Hepatocyte (in vitro differentiated cells): Measurements from ENCODE around the gene SH3RF3. TPM values are rescaled to one million over a fixed set of nuclear protein-coding genes. Genes with fewer than 3 reads are reported as not detected.

ENCODE experiments used
- DNase-seq: peaks from one replicate; pipeline ENCODE4 v3.0.0-alpha.2; 2016; ENCODE audit warnings: low spot score
- H2AFZ ChIP-seq: fragments of 200-600 bp; sonication (generic); 2 replicates; pipeline ENCODE4 v1.6.0; 2016; ENCODE audit warnings: antibody characterized with exemption, mild to moderate bottlenecking
- H3K27ac ChIP-seq: fragments of 200-600 bp; sonication (generic); 2 replicates; pipeline ENCODE4 v1.5.1; 2016; ENCODE audit warnings: mild to moderate bottlenecking
- H3K27me3 ChIP-seq: fragments of 200-600 bp; sonication (generic); 2 replicates; pipeline ENCODE4 v1.6.1; 2016
- H3K36me3 ChIP-seq: fragments of 200-600 bp; sonication (generic); replicated peaks from 2 replicates; pipeline ENCODE4 v1.5.1; 2016; ENCODE audit warnings: low read depth; ENCODE audit not compliant: insufficient read depth
- H3K4me1 ChIP-seq: fragments of 200-600 bp; sonication (generic); 2 replicates; pipeline ENCODE4 v1.5.1; 2016; ENCODE audit warnings: mild to moderate bottlenecking, moderate library complexity; ENCODE audit not compliant: insufficient read depth
- H3K4me2 ChIP-seq: fragments of 200-600 bp; sonication (generic); 2 replicates; pipeline ENCODE4 v1.6.0; 2016
- H3K4me3 ChIP-seq: fragments of 200-600 bp; sonication (generic); 2 replicates; pipeline ENCODE4 v1.5.1; 2016; ENCODE audit warnings: mild to moderate bottlenecking
- H3K79me2 ChIP-seq: fragments of 200-600 bp; sonication (generic); 2 replicates; pipeline ENCODE4 v1.6.0; 2017; ENCODE audit warnings: mild to moderate bottlenecking
- H3K9me2 ChIP-seq: fragments of 200-600 bp; sonication (generic); replicated peaks from 2 replicates; pipeline ENCODE4 v1.6.0; 2017; ENCODE audit warnings: mild to moderate bottlenecking; ENCODE audit not compliant: insufficient read depth
- H3K9me3 ChIP-seq: fragments of 200-600 bp; sonication (generic); 2 replicates; pipeline ENCODE4 v1.5.1; 2016; ENCODE audit warnings: low read depth, mild to moderate bottlenecking
- H4K20me1 ChIP-seq: fragments of 200-600 bp; sonication (generic); 2 replicates; pipeline ENCODE4 v1.6.0; 2016; ENCODE audit warnings: mild to moderate bottlenecking; ENCODE audit not compliant: insufficient read depth, poor library complexity, severe bottlenecking
- CTCF ChIP-seq: fragments of 200-600 bp; sonication (generic); IDR thresholded peaks from 2 replicates; pipeline ENCODE4 v1.5.1; 2016; ENCODE audit warnings: antibody characterized with exemption, mild to moderate bottlenecking; ENCODE audit not compliant: poor library complexity
- EZH2 ChIP-seq: fragments of 200-600 bp; sonication (generic); IDR thresholded peaks from 2 replicates; pipeline ENCODE4 v1.6.1; 2016; ENCODE audit warnings: antibody characterized with exemption, mild to moderate bottlenecking, borderline replicate concordance
- EZH2phosphoT487 ChIP-seq: fragments of 200-600 bp; sonication (generic); IDR thresholded peaks from one replicate; pipeline ENCODE4 v1.6.1; 2018; ENCODE audit warnings: antibody characterized with exemption, mild to moderate bottlenecking, low read depth, moderate library complexity; ENCODE audit not compliant: unreplicated experiment, severe bottlenecking
- WGBS: methylation state at CpG from one replicate; pipeline ENCODE4 v1.1.6; 2016; ENCODE audit warnings: low lambda C conversion rate; ENCODE audit errors: missing lambda C conversion rate; 5-methylcytosine and 5-hydroxymethylcytosine counted together
- polyA plus RNA-seq: library from polyadenylated mRNA; unstranded; fragments of >200 nt; fragmentation: Nextera tagmentation; extraction: Ambion mirVana; gene quantifications from 2 replicates; pipeline ENCODE4 v1.2.1, GENCODE V29; 2016
- total RNA-seq: library from RNA; depleted of rRNA; stranded (reverse); fragments of >200 nt; gene quantifications from 2 replicates; pipeline ENCODE4 v1.2.3, GENCODE V29; 2014

The SH3RF3 gene
- total and polyA plus RNA-seq, 2 experiments from 2014 or later = 1.9 to 2.1 TPM

DNA sequence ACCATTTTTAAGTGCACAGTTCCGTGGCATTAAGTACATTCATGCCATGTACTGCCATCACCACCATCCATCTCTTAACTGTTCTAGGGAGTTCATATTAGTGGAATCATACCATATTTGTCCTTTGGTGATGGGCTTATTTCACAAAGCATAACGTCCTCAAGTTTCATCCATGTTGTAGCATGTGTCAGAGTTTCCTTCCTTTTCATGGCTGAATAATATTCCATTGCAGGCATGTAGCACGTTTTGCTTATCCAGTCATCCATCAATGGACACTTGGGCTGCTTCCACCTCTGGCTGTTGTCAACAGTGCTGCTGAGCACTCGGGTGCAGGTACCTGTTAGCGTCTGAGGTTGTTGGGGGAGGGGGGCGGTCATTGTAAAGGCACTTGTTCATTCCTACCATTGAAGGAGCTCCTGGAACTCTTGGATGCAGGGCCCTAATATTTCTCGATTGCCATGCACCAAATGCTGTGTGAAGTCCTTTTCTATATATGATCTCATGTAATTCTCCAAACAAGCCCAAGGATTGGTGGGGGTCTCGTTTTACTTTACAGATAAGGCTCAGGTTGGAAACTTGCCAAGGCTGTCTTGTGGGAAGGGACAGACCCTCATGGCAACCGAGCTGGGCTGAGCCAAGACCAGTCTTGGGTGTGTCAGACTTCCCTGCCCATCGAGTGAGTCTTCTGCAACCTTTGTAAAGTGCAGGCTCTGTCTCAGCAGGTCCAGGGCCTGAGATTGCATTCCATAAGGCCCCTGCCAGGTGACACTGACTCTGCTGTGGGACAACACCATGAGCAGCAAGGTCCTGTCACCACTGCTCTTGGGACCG lies 42.9 kb upstream of the SH3RF3 start:
- Histone ChIP-seq H3K36me3 (no peaks in the 10 kb centered on the region), H3K27ac (no peak overlapping the region), H4K20me1 (no peaks in the 10 kb centered on the region), H3K9me2 (no peaks in the 10 kb centered on the region), H3K4me3 (no peak overlapping the region), H3K27me3 (no peaks in the 10 kb centered on the region), H3K79me2 (no peaks in the 10 kb centered on the region), H2AFZ (no peak overlapping the region), H3K4me2 (no peak overlapping the region), H3K4me1 (no peaks in the 10 kb centered on the region), H3K9me3 (no peaks in the 10 kb centered on the region)
- DNase-seq = no peak
- WGBS = 84% methylated on average over 11 of the region's 11 CpGs
- no peak for TF ChIP-seq CTCF
- TF ChIP-seq EZH2phosphoT487 = no peak
- no peak for TF ChIP-seq EZH2

- H3K4me1 ChIP-seq = no peaks in the 10 kb centered on the region
- no peak overlapping the region for H3K27ac ChIP-seq
- H3K9me3 ChIP-seq = no peaks in the 10 kb centered on the region
- WGBS = 97% methylated on average over 2 of the region's 2 CpGs
- H3K36me3 ChIP-seq = no peaks in the 10 kb centered on the region
- H4K20me1 ChIP-seq = no peaks in the 10 kb centered on the region
- H3K4me2 ChIP-seq = no peak overlapping the region
- TF ChIP-seq CTCF = no peak
- no peak for TF ChIP-seq EZH2
- no peak for TF ChIP-seq EZH2phosphoT487
- no peak overlapping the region for H3K4me3 ChIP-seq
- H3K27me3 ChIP-seq = no peaks in the 10 kb centered on the region
- no peaks in the 10 kb centered on the region for H3K9me2 ChIP-seq
- H2AFZ ChIP-seq = no peak overlapping the region
- no peaks in the 10 kb centered on the region for H3K79me2 ChIP-seq
- DNase-seq = no peak
Measured at GRCh38 chr2:109086743-109087020, 42.3 kb upstream of the SH3RF3 start.

DNA sequence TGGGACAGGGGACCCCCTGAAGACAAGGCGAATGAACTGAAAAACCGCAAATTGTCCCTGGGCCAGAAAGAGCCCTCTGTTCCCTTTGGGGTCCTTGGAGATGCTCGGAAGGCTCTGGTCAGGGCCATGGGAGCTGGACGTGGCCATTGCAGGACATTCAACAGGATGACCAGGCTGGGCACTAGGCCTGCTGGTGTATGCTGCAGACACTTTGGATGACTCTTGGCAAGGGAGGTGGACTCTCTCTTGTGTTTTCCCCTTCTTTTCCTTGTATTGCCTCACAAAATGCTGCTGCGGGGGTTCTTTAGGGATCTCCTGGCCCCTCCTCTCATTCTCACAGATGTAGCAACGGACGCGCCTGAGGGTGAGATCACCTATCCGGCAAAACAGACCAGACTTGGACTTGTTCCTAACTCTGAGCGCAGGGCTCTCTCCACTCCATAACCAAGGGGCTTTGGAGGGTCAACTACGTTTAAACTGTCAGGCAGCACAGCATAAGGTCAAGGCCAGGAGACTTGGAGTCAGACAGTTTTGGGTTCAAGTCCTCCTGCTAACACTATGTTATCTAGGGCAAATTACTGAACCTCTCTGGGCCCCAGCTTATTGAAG lies 41.8 kb upstream of the SH3RF3 start:
- 95% methylated on average over 11 of the region's 11 CpGs for WGBS
- Histone ChIP-seq H3K79me2 (no peaks in the 10 kb centered on the region), H3K9me2 (no peaks in the 10 kb centered on the region), H3K4me3 (no peak overlapping the region), H3K27me3 (no peaks in the 10 kb centered on the region), H4K20me1 (no peaks in the 10 kb centered on the region), H3K4me1 (no peaks in the 10 kb centered on the region), H3K27ac (no peak overlapping the region), H3K36me3 (no peaks in the 10 kb centered on the region), H3K9me3 (no peaks in the 10 kb centered on the region), H2AFZ (no peak overlapping the region), H3K4me2 (no peak overlapping the region)
- TF ChIP-seq EZH2 = no peak
- TF ChIP-seq CTCF = no peak
- no peak for TF ChIP-seq EZH2phosphoT487
- no peak for DNase-seq
